Astrocyte (in vitro differentiated cells and primary cell): ENCODE results near the gene IFI44L. TPM values are rescaled to one million over a fixed set of nuclear protein-coding genes. Genes with fewer than 3 reads are reported as not detected.

Experiments used
- DNase-seq: peaks from one replicate; pipeline ENCODE4 v3.0.0-alpha.2; 2010; ENCODE audit warnings: low read depth
- FAIRE-seq: peaks from 2 replicates; lab custom pipeline; 2011; peaks lifted over from hg19 to GRCh38; lab: Jason Lieb, UNC
- H2AFZ ChIP-seq: 2 replicates; pipeline ENCODE4 v1.6.0; 2012; ENCODE audit warnings: low read depth, low read length, inconsistent platforms
- H3K27ac ChIP-seq: 2 replicates; pipeline ENCODE4 v1.5.1; 2011; ENCODE audit warnings: low read depth, low read length, inconsistent platforms
- H3K27me3 ChIP-seq: 2 replicates; pipeline ENCODE4 v1.6.0; 2011; ENCODE audit warnings: low read length, inconsistent platforms; ENCODE audit not compliant: insufficient read depth
- H3K36me3 ChIP-seq: 2 replicates; pipeline ENCODE4 v1.5.1; 2011; ENCODE audit warnings: low read length, inconsistent platforms; ENCODE audit not compliant: insufficient read depth
- H3K4me1 ChIP-seq: 2 replicates; pipeline ENCODE4 v1.5.1; 2011; ENCODE audit warnings: low read length, inconsistent platforms; ENCODE audit not compliant: insufficient read depth
- H3K4me2 ChIP-seq: 2 replicates; pipeline ENCODE4 v1.6.0; 2012; ENCODE audit warnings: low read length, inconsistent platforms
- H3K4me3 ChIP-seq: 2 replicates; pipeline ENCODE4 v1.5.1; 2011; ENCODE audit warnings: low read depth, mild to moderate bottlenecking, low read length, inconsistent platforms; ENCODE audit not compliant: insufficient read depth
- H3K79me2 ChIP-seq: 2 replicates; pipeline ENCODE4 v1.6.0; 2012; ENCODE audit warnings: mild to moderate bottlenecking, low read length, inconsistent platforms; ENCODE audit not compliant: insufficient read depth
- H3K9ac ChIP-seq: 2 replicates; pipeline ENCODE4 v1.6.0; 2012; ENCODE audit warnings: mild to moderate bottlenecking, low read length, inconsistent platforms
- H3K9me3 ChIP-seq: 2 replicates; pipeline ENCODE4 v1.5.1; 2012; ENCODE audit warnings: low read depth, mild to moderate bottlenecking, low read length, inconsistent platforms; ENCODE audit not compliant: insufficient read depth
- H4K20me1 ChIP-seq: 2 replicates; pipeline ENCODE4 v1.6.0; 2012; ENCODE audit warnings: low read length, inconsistent platforms; ENCODE audit not compliant: insufficient read depth
- H3K27ac Mint-ChIP-seq: one replicate; pipeline ENCODE4 v1.8.0; 2021; ENCODE audit warnings: mild to moderate bottlenecking, mixed read lengths; ENCODE audit not compliant: unreplicated experiment
- H3K27me3 Mint-ChIP-seq: one replicate; pipeline ENCODE4 v1.8.0; 2021; ENCODE audit warnings: low read depth, mixed read lengths; ENCODE audit not compliant: unreplicated experiment
- H3K36me3 Mint-ChIP-seq: one replicate; pipeline ENCODE4 v1.8.0; 2021; ENCODE audit warnings: low read depth, mixed read lengths; ENCODE audit not compliant: unreplicated experiment
- H3K4me1 Mint-ChIP-seq: one replicate; pipeline ENCODE4 v1.8.0; 2021; ENCODE audit warnings: low read depth, mixed read lengths; ENCODE audit not compliant: unreplicated experiment
- H3K4me3 Mint-ChIP-seq: one replicate; pipeline ENCODE4 v1.8.0; 2021; ENCODE audit warnings: mild to moderate bottlenecking, moderate library complexity, mixed read lengths; ENCODE audit not compliant: unreplicated experiment
- H3K9me3 Mint-ChIP-seq: one replicate; pipeline ENCODE4 v1.8.0; 2021; ENCODE audit warnings: mild to moderate bottlenecking, mixed read lengths; ENCODE audit not compliant: unreplicated experiment
- EZH2 ChIP-seq: IDR thresholded peaks from 2 replicates; pipeline ENCODE4 v1.6.1; 2012; ENCODE audit warnings: mild to moderate bottlenecking, low read length, inconsistent platforms; ENCODE audit not compliant: insufficient read depth
- total RNA-seq: library from RNA; stranded (reverse); gene quantifications from 2 replicates; pipeline ENCODE4 v1.2.1, GENCODE V29; 2021
- TF ChIP-seq, protein P1 (sequence below): IDR thresholded peaks from 2 replicates; pipeline ENCODE4 v1.5.1; 2011; ENCODE audit warnings: low read depth, mild to moderate bottlenecking, inconsistent platforms, low read length, moderate library complexity; ENCODE audit not compliant: insufficient read depth

The IFI44L gene
- total RNA-seq, 1 donor from 2014 or later = 184 TPM

DNA sequence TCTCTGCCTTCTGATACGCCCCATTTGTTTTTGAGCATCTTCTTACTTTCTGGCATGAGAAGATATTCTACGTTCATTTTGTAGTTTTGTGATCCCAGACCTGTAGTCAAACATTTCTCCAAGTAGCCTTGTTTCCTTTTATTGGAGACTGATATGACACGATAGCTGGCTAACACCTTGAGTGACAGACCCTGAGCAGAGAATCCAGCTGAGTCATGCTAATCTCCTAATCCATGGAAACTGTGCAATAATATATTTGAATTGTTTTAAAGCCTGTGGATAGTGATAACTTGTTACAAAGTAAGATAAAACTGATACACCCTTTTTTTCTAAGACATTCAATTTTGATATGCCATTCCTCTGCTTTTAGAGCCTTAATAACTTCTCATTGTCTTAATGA is 1.2 kb upstream of the IFI44L start:
- H3K4me1 ChIP-seq = peaks cover 14% of the 10 kb centered on the region
- peak overlapping the region; percentile 77 for H3K4me2 ChIP-seq
- TF ChIP-seq, protein P1, sequence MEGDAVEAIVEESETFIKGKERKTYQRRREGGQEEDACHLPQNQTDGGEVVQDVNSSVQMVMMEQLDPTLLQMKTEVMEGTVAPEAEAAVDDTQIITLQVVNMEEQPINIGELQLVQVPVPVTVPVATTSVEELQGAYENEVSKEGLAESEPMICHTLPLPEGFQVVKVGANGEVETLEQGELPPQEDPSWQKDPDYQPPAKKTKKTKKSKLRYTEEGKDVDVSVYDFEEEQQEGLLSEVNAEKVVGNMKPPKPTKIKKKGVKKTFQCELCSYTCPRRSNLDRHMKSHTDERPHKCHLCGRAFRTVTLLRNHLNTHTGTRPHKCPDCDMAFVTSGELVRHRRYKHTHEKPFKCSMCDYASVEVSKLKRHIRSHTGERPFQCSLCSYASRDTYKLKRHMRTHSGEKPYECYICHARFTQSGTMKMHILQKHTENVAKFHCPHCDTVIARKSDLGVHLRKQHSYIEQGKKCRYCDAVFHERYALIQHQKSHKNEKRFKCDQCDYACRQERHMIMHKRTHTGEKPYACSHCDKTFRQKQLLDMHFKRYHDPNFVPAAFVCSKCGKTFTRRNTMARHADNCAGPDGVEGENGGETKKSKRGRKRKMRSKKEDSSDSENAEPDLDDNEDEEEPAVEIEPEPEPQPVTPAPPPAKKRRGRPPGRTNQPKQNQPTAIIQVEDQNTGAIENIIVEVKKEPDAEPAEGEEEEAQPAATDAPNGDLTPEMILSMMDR = no peak
- TF ChIP-seq EZH2 = no peak

DNA sequence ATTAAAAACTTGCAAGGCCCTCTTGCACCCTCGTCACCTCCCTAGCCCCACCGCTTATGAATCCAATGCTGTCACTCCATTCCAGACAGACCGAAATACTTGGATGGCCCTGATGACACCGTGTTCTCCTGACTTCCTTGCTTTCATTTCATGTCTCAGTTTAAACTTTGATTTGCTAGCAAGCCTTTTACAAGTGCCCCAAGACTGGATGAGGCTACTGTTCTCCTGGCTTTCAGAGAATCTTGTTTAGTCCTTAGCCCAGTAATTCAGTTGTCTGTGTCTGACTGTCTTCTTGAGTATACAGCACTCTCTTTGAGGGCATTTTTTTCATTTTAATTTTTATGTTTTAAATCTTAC is 824 bp upstream of the IFI44L start:
- no peak overlapping the region for H3K4me3 ChIP-seq
- DNase-seq (no peak), FAIRE-seq (peak; percentile 56)
- H3K27me3 ChIP-seq = no peaks in the 10 kb centered on the region
- TF ChIP-seq EZH2 = no peak
- TF ChIP-seq, protein P1 = no peak
- H4K20me1 ChIP-seq = no peaks in the 10 kb centered on the region
- Mint-ChIP-seq H3K9me3 (no peaks in the 10 kb centered on the region), H3K4me3 (peak overlapping the region; percentile 93), H3K27me3 (no peaks in the 10 kb centered on the region), H3K36me3 (peaks cover 14% of the 10 kb centered on the region), H3K4me1 (peaks cover 23% of the 10 kb centered on the region), H3K27ac (peak overlapping the region; percentile 87)
- H3K9me3 ChIP-seq = no peaks in the 10 kb centered on the region
- peak overlapping the region; percentile 50 for H3K9ac ChIP-seq
- peak overlapping the region; percentile 77 for H3K4me2 ChIP-seq
- H2AFZ ChIP-seq = peak overlapping the region; percentile 51
- H3K27ac ChIP-seq = no peak overlapping the region
- H3K4me1 ChIP-seq = peaks cover 14% of the 10 kb centered on the region
- no peaks in the 10 kb centered on the region for H3K36me3 ChIP-seq
- no peaks in the 10 kb centered on the region for H3K79me2 ChIP-seq

More for the DNA sequence above, 1.2 kb upstream of the IFI44L start:
- Mint-ChIP-seq H3K27me3 (no peaks in the 10 kb centered on the region), H3K27ac (peak overlapping the region; percentile 87), H3K4me3 (peak overlapping the region; percentile 42), H3K36me3 (peaks cover 12% of the 10 kb centered on the region), H3K4me1 (peaks cover 23% of the 10 kb centered on the region), H3K9me3 (no peaks in the 10 kb centered on the region)
- Histone ChIP-seq H3K79me2 (no peaks in the 10 kb centered on the region), H2AFZ (no peak overlapping the region), H4K20me1 (no peaks in the 10 kb centered on the region), H3K4me3 (no peak overlapping the region), H3K27ac (no peak overlapping the region), H3K9ac (no peak overlapping the region), H3K36me3 (no peaks in the 10 kb centered on the region), H3K9me3 (no peaks in the 10 kb centered on the region), H3K27me3 (no peaks in the 10 kb centered on the region)
- FAIRE-seq = no peak
- DNase-seq = no peak

DNA sequence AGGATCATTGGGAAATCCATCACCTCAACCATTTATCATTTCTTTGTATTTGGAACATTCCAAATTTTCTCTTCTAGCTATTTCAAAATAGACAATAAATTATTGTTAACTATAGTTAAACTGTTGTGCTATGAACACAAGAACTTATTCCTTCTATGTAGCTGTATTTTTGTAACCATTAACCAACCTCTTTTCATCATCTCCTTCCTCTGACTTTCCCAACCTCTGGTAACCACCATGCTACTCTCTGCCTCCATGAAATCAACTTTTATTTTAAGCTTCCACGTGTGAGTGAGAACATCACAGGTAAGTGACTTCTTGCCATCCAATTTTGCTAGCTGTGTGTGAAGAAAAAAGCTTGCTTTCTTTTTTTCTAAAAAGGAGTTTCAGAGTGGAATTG is 418 bp downstream of the IFI44L start:
- Mint-ChIP-seq H3K9me3 (no peaks in the 10 kb centered on the region), H3K36me3 (peaks cover 21% of the 10 kb centered on the region), H3K4me1 (peaks cover 26% of the 10 kb centered on the region), H3K4me3 (peak overlapping the region; percentile 93), H3K27ac (peak overlapping the region; percentile 87), H3K27me3 (no peaks in the 10 kb centered on the region)
- H3K4me1 ChIP-seq = peaks cover 14% of the 10 kb centered on the region
- H3K27me3 ChIP-seq = no peaks in the 10 kb centered on the region
- peak overlapping the region; percentile 51 for H3K4me3 ChIP-seq
- no peak overlapping the region for H3K27ac ChIP-seq
- FAIRE-seq = no peak
- peak overlapping the region; percentile 50 for H3K9ac ChIP-seq
- peak overlapping the region; percentile 77 for H3K4me2 ChIP-seq
- peak overlapping the region; percentile 51 for H2AFZ ChIP-seq
- TF ChIP-seq, protein P1 = no peak
- TF ChIP-seq EZH2 = no peak
- H3K79me2 ChIP-seq = no peaks in the 10 kb centered on the region
- H3K9me3 ChIP-seq = no peaks in the 10 kb centered on the region
- no peak for DNase-seq
- no peaks in the 10 kb centered on the region for H3K36me3 ChIP-seq
- no peaks in the 10 kb centered on the region for H4K20me1 ChIP-seq
